SH-SY5Y (cell line): ENCODE results near the gene CCDC89.

ENCODE experiments used
- GATA2 ChIP-seq: IDR thresholded peaks from 2 replicates; pipeline ENCODE4 v1.6.1; 2011; ENCODE audit warnings: mild to moderate bottlenecking, low read depth, low read length
- GATA3 ChIP-seq: IDR thresholded peaks from 2 replicates; pipeline ENCODE4 v1.6.1; 2011; ENCODE audit warnings: low read depth, mild to moderate bottlenecking, low read length, moderate library complexity

- TF ChIP-seq GATA2 (no peak), GATA3 (no peak)
Measured at GRCh38 chr11:85663080-85663752, 22.8 kb downstream of the CCDC89 start.
